HEK293T (cell line): ENCODE measurements around the gene IER5L.

Experiments
- CTCF ChIA-PET: fragments of 350-600 bp; formaldehyde crosslinking; extraction: SDS; loops from one replicate; lab custom pipeline; 2021; ENCODE audit warnings: antibody characterized with exemption, inconsistent platforms; lab: Yijun Ruan, JAX
- POLR2A ChIA-PET: fragments of 350-600 bp; formaldehyde crosslinking; extraction: SDS; loops from one replicate; lab custom pipeline; 2020; ENCODE audit warnings: antibody characterized with exemption, inconsistent platforms; lab: Yijun Ruan, JAX
- DNase-seq: peaks from one replicate; pipeline ENCODE4 v3.0.0; 2012; ENCODE audit warnings: mixed read lengths; ENCODE audit errors: extremely low spot score
- ARNT ChIP-seq: fragments of 450-650 bp; IDR thresholded peaks from 2 replicates; pipeline ENCODE4 v1.6.1; 2017; ENCODE audit warnings: mild to moderate bottlenecking
- BHLHE40 ChIP-seq: fragments of 450-650 bp; IDR thresholded peaks from 2 replicates; pipeline ENCODE4 v1.6.1; 2016; ENCODE audit warnings: mild to moderate bottlenecking, moderate library complexity, borderline replicate concordance
- CTBP1 ChIP-seq: fragments of 450-650 bp; IDR thresholded peaks from 2 replicates; pipeline ENCODE4 v1.6.1; 2016; ENCODE audit warnings: borderline replicate concordance
- ELF4 ChIP-seq: fragments of 450-650 bp; IDR thresholded peaks from 2 replicates; pipeline ENCODE4 v1.6.1; 2017; ENCODE audit warnings: antibody characterized with exemption
- FOXA1 ChIP-seq: fragments of 450-650 bp; IDR thresholded peaks from 2 replicates; pipeline ENCODE4 v1.6.1; 2016; ENCODE audit warnings: mild to moderate bottlenecking
- FOXK2 ChIP-seq: fragments of 450-650 bp; IDR thresholded peaks from 2 replicates; pipeline ENCODE4 v1.6.1; 2016; ENCODE audit warnings: mild to moderate bottlenecking
- HDGF ChIP-seq: fragments of 450-650 bp; IDR thresholded peaks from 2 replicates; pipeline ENCODE4 v1.6.1; 2017; ENCODE audit warnings: antibody characterized with exemption, borderline replicate concordance
- L3MBTL2 ChIP-seq: fragments of 450-650 bp; conservative IDR thresholded peaks from 2 replicates; pipeline ENCODE4 v1.6.1; 2016; ENCODE audit warnings: mild to moderate bottlenecking
- LEF1 ChIP-seq: fragments of 450-650 bp; IDR thresholded peaks from 2 replicates; pipeline ENCODE4 v1.6.1; 2017; ENCODE audit warnings: mild to moderate bottlenecking, borderline replicate concordance
- NFRKB ChIP-seq: fragments of 450-650 bp; IDR thresholded peaks from 2 replicates; pipeline ENCODE4 v1.6.1; 2016; ENCODE audit warnings: mild to moderate bottlenecking, moderate library complexity
- SP1 ChIP-seq: fragments of 450-650 bp; IDR thresholded peaks from 2 replicates; pipeline ENCODE4 v1.6.1; 2017
- SUZ12 ChIP-seq: fragments of 450-650 bp; IDR thresholded peaks from 2 replicates; pipeline ENCODE4 v1.6.1; 2016; ENCODE audit warnings: mild to moderate bottlenecking
- TARDBP ChIP-seq: fragments of 450-650 bp; IDR thresholded peaks from 2 replicates; pipeline ENCODE4 v1.6.1; 2016
- ZNF384 ChIP-seq: fragments of 450-650 bp; IDR thresholded peaks from 2 replicates; pipeline ENCODE4 v1.6.1; 2016
- TF ChIP-seq, protein P1 (sequence below): fragments of 450-650 bp; IDR thresholded peaks from 2 replicates; pipeline ENCODE4 v1.6.1; 2016

The IER5L gene

DNA sequence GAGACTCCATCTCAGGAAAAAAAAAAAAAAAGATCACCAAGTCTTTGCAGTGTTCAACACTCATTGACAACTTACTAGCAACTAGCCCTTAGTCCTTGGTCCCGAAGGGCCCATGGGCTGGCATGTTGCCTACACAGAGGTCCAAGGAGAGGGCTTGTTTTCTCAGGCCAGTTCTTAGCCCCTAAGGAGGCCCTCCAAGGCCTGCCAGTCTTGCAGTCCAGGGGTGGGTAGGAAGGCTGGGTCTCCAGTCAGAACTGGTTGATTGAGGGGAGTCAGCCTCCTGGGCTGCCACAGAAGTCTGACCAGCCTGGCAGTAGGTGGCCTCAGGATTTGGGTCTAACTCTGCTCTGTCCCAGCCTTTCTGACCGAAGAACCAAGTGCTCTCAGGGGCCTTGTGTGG lies 32.7 kb downstream of the IER5L start:
- DNase-seq, result no peak
- POLR2A ChIA-PET, result interaction anchor here (1.0 kb wide), 1 partner anchor 33 kb away, joined by 3 read pairs; the partner anchor contains the start of gene IER5L
- CTCF ChIA-PET, result interaction anchor here (0.7 kb wide), 1 partner anchor 315 kb away, joined by 4 read pairs; no protein-coding TSS in a partner anchor
- TF ChIP-seq ELF4, result no peak
- no peak for TF ChIP-seq SP1
- TF ChIP-seq ZNF384, result no peak
- no peak for TF ChIP-seq LEF1
- TF ChIP-seq SUZ12, result no peak
- no peak for TF ChIP-seq TARDBP
- no peak for TF ChIP-seq NFRKB
- no peak for TF ChIP-seq BHLHE40
- no peak for TF ChIP-seq FOXA1
- TF ChIP-seq, protein P1, sequence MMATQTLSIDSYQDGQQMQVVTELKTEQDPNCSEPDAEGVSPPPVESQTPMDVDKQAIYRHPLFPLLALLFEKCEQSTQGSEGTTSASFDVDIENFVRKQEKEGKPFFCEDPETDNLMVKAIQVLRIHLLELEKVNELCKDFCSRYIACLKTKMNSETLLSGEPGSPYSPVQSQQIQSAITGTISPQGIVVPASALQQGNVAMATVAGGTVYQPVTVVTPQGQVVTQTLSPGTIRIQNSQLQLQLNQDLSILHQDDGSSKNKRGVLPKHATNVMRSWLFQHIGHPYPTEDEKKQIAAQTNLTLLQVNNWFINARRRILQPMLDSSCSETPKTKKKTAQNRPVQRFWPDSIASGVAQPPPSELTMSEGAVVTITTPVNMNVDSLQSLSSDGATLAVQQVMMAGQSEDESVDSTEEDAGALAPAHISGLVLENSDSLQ, result no peak
- TF ChIP-seq L3MBTL2, result no peak
- TF ChIP-seq HDGF, result no peak

DNA sequence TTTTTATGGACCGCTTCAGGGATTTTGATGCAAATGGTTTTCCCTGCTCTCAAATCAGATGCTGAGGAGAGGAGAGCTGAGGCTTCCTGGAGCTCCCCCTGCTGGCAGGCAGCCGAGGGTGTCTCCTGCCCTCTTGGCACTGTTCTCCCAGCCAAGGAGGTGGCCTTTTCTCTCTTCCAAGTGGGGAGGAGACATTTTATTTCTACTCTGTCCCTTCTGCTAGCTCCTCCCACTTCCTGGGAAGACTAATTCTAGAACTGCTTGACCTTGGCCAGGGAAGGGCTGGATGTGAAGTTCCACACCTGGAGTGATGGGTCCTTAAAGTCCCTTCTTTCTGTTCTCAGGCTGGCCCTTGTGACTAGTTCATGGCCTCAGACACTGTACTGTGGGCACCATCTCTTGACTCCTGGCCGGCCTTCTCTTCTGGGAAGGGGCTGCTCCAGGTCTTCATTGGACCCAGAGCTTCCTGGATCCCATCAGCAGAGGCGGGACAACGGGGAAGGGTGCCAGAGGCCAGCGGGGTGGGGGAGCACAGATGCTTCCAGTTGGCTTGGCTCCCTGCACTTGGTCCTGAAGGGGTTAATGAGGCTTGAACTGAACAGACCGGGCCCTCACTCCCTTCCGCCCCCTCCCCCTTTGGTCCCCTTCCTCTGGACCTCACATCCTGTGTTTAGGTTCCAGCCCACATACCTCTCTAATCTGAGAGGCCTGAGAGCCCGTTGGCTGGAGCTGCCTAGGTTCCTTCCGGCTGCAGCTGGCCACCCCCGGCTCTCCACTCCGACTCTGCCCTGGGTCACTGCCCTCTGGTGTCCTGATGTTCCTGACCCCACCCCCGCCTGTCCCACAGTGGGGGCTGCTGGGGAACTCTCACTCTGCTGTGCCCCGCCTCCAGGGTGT lies 34.8 kb downstream of the IER5L start:
- ChIA-PET POLR2A (interaction anchor here (0.9 to 2.1 kb wide), 4 partner anchors 32 to 482 kb away, joined by 3 to 10 read pairs (median 6); partner anchors contain the start of gene IER5L), CTCF (interaction anchor here (0.6 to 2.3 kb wide), 18 partner anchors 8 to 482 kb away, joined by 3 to 10 read pairs (median 4); partner anchors contain the start of gene IER5L)
- no peak for TF ChIP-seq ARNT
- peak; percentile 81 for DNase-seq

DNA sequence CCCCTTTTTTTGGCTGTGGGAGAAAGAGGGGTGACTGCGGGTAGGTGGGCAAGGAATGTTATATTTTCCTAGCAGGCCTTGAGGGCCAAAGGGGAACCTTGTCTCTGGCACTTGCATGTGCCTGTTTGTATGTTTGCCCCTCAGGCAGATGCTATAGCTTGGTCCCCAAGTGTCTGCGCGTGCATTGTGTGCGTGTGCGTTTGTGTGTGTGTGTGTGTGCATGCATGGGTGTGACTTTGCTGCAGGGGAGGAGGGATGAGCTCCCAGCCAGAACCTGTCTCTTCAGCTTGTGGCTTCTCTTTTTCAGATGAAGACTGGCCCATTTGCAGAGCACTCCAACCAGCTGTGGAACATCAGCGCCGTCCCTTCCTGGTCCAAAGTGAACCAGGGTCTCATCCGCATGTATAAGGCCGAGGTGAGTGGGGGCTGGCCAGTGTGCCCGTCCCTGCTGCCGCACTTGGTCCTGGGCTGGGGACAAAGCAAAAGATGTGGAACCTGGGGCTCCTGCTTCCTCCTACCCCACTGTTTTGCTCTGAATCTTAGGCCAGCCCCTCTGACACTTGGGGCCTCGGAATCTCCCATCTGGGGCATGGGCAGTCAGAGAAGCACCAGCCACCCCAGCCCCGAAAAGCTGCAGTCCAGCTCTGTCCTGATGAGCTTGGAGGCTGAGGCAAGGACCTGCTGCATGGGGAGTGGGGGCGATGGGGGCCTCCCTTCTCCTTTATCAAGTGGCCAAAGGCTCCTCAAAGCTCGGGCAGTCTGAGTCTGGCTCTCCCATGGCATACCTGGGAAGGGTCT lies 35.7 kb downstream of the IER5L start:
- ChIA-PET CTCF (interaction anchor here (0.6 to 2.3 kb wide), 19 partner anchors 9 to 482 kb away, joined by 3 to 10 read pairs (median 4); partner anchors contain the start of gene IER5L), POLR2A (interaction anchor here (0.9 to 2.1 kb wide), 4 partner anchors 33 to 483 kb away, joined by 3 to 10 read pairs (median 6); partner anchors contain the start of gene IER5L)
- TF ChIP-seq, protein P1, result no peak
- TF ChIP-seq FOXK2 (no peak), SUZ12 (no peak), CTBP1 (no peak), ELF4 (no peak), FOXA1 (no peak), HDGF (no peak), BHLHE40 (no peak), ZNF384 (no peak), TARDBP (no peak)
- no peak for DNase-seq

DNA sequence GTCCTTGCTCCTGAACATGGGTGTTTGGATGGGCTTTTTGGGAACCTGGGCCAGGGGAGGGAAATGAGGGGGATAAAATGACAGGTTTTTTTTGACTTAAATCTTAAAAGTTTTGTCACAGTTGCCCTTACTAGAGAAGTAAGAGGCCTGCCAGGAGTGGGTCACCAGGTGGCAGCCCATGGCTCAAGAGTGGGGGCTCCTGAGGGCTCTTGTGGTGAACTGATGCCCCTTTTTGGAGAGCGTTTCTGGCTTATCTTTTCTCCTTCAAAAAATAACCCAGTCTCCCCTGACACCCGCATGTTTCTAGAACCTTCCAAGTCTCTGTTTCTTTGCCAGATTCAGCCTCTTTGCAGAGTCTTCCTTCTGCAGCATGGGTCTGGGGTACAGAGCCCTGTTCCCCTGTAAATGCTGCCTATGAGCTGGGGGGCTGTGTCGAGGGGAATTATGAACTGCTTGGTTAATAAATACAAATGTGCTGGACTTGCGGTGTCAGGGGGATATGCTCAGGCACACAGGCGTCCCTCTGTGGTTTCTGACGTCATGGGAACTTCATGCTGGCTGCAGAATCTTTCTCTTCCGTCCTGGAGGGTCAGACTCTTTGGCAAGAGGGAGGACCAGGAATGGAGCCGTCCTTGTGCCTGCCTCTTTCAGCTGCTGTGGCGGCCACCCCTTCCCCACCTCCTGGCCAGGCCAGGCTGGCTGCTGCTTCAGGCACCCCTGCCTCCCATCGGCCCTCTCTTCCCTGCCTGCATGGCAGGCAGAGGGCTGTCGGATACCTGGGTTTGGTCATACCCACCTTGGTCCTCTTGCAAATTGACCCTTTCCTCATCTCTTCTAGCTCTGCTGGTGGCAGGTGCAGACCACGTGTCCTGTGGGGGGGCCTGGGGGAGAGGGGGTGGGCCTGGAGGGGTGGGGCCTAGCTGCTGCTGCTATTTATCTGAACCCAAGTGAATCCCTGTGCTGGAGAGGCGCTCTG lies 36.7 kb downstream of the IER5L start:
- no peak for DNase-seq
- no peak for TF ChIP-seq FOXK2
- ChIA-PET CTCF (interaction anchor here (1.1 to 2.3 kb wide), 6 partner anchors 10 to 483 kb away, joined by 3 to 14 read pairs (median 8); no protein-coding TSS in a partner anchor), POLR2A (interaction anchor here (1.0 to 2.6 kb wide), 8 partner anchors 26 to 497 kb away, joined by 3 to 26 read pairs (median 9); partner anchors contain the start of genes IER5L and NTMT1)

DNA sequence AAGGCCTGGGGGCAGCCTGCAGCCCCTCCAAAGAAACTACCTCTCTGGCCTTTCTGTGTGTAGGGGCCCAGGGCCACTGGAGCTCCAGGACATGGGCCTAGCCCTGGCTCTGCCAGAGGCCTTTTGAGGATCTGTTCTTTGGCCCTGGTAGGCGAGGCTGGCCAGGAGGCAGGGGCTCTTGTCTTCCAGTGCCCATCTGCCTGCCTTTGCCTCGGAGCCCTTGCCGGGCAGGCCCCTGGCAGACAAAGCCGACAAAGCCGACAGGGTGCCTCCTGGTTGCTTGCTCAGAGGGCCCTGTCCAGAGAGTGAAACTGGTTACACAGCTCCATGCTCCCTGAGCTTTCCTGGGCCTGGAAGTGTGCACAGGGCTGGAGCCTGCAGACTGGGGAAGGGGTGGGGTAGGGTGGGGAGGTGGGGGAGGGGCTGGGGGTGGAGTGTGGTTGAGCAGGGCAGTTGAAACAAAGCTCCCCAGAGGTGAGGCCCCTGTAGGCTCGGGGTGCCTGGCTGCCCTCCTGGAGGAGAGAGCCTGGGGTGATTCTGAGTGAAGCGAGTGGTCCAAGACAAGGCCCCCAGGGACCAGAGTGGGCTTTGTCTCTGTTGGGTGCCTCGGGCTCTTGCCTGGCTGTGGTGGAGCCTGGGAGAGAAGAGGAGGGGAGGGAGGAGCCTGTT lies 37.5 kb downstream of the IER5L start:
- no peak for DNase-seq
- POLR2A ChIA-PET, result interaction anchor here (0.7 to 2.6 kb wide), 8 partner anchors 14 to 498 kb away, joined by 3 to 26 read pairs (median 6); partner anchors contain the start of genes IER5L and NTMT1
- CTCF ChIA-PET, result interaction anchor here (0.6 to 1.5 kb wide), 8 partner anchors 9 to 484 kb away, joined by 3 to 14 read pairs (median 4); no protein-coding TSS in a partner anchor
- TF ChIP-seq SP1, result no peak
- TF ChIP-seq HDGF, result 0 out of 2 replicates have a peak, but pooled peaks have one; percentile 64
- no peak for TF ChIP-seq CTBP1
- TF ChIP-seq SUZ12, result no peak
- TF ChIP-seq L3MBTL2, result no peak
